Measurements from ENCODE around the gene ACOT13.
"Not testable (repeated sequence)": the region's sequence is repeated elsewhere in the genome, so short reads cannot be mapped to it uniquely, and the experiment has no call there.

The ACOT13 gene

DNA sequence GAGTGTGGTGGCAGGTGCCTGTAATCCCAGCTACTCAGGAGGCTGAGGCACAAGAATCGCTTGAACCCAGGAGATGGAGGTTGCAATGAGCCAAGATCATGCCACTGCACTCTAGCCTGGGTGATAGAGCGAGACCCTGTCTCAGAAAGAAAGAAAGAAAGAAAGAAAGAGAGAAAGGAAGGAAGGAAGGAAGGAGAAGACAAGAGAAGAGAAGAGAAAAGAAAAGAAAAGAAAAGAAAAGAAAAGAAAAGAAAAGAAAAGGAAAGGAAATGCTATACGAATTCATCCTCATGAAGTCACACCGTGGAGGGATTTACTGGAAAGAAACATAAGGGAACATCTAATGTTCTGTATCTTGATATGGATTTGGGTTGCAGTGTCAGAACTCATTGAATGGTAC, 67.8 kb downstream of the ACOT13 start:
- not testable (repeated sequence) for DNase-seq

DNA sequence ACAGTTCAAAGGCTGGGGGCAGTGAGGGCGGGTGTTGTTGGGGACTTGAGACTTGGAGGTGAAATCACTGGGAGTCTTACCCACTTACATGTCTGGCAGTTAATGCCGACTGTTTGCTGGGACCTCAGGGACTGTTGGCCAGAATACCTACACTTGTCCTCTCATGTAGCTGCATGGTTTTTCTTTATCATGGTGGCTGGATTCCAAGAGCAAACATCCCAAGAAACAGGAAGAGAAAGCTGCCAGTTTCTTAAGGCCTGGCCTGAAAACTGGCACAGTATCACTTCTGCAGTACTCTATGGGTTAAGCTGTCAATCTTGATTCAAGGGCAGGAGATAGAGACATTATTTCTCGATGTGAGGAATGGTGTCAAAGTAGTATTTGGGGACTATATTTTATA, 71.9 kb downstream of the ACOT13 start:
- no peak for DNase-seq

DNA sequence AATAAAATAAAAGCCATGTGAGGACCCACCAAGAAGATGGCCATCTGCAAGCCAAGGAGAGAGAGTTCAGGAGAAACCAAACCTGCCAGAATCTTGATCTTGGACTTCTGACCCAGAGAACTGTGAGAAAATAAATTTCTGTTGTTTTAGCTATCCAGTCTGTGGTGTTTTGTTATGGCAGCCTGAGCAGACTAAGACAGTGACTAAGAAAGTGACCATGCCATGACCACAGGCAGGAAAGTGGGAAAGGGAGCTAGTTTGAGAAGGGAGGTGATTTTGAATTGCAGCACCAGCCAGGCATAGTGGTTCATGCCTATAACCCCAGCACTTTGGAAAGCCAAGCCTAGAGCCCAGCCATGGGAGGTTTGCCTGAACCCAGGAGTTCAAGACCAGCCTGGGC, 74.0 kb downstream of the ACOT13 start:
- no peak for DNase-seq

DNA sequence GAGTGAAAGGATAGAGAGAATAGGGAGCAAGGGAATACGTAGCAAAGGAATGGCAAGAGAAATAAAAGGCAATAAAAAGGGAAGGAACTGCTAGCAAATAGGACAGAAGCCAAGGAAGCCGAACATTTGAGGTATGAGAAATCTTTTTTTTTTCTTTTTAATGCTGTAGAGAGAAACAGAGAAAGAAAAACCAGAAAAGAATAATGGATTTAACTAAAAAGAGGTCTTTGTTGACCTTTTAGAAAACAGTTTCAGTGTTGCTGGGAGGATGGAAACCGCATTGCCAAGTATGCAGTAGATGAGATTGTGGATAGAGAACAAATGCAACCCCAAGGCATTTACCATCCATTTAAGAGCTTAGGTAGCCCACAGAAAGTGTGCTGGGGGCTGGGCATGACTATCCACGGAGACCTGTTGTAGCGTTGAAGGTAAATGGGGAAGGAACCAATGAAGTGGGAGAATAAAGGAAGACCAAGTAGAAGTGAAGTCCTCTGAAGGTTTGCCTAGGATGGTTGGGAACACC, 75.4 kb downstream of the ACOT13 start:
- DNase-seq, result no peak

DNA sequence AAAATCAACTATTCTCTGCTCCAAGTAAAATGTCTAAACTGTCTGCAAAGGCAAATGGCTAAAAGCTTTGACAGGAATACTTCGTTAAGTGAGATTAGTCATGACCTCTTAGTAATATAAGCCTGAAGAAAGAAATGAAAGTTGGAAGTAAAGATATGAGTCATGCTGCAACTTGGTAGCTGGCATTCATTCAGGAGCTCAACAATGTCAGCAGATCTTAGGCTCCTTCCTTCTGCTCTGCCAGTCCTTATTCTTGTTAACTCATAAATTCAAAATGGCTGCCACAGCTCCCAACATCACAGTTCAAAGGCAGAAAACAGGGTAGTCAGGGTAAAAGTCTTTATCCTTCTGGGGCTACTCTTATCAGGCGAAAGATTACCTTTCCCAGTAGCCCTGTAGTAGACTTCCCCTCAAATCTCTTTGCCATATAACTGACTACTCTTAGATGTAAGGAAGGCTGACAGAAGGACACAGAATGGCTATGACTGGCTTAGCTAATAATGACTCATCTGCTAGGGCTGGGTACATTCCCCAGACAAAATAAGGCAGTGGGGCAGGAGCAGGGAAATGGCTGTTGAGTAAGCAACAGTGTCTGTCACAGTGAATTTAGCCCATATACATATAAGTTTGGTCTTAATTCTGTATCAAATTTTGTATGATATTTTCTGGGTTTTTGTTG, 76.5 kb downstream of the ACOT13 start:
- no peak for DNase-seq

DNA sequence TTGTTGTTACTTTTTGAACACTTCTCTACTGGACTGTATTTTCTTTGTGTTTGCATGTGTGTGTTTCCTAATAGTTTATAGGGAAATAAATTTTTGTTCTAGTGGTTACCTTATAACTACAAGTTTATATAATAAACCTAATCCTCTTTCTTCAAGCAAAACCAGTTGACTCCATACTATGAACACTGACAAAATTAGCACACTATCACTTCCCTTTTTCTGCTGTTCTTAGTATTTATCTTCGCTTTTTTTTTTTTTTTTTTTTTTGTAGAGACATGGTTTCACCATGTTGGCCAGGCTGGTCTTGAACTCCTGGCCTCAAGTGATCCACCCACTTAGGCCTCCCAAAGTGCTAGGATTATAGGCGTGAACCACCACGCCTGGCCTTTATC, 77.1 kb downstream of the ACOT13 start:
- no peak for DNase-seq

DNA sequence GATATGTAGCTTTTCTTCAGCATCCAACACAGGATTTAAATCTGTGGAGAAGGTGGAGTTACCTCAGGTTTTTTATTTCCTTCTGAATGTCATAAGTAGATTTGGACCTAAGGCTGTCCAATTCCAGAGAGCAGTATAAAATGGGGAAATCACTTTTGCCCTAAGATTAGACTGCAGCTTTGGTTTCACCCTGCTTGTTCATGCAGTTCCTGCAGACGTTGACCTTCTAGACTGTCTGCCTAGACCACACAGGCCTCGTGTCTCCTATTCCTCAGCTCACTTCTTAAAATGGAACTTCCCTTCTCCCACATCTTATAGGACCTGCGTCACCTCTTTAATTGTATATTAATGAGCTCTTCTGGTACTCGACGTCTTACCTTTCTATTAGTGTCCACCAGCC, 78.0 kb downstream of the ACOT13 start:
- no peak for DNase-seq

DNA sequence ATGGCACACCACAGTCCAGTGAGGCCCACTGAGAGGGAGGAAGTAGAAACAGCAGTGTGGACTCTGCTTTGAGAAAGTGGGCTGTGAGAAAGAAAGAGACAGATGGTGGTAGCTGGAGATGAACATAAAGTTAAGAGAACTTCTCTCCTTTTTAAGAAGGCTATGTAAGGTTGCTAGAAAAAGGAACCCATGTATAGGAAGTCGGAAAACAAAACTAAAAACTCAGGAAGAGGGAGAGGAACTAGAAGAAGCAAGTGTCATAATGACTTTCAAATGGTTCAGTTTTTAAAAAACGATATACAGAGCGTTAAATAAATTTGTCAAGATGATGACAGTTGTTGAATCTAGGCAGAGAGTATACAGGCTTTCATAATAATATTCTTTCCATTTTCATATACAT, 82.4 kb downstream of the ACOT13 start:
- DNase-seq, result no peak

DNA sequence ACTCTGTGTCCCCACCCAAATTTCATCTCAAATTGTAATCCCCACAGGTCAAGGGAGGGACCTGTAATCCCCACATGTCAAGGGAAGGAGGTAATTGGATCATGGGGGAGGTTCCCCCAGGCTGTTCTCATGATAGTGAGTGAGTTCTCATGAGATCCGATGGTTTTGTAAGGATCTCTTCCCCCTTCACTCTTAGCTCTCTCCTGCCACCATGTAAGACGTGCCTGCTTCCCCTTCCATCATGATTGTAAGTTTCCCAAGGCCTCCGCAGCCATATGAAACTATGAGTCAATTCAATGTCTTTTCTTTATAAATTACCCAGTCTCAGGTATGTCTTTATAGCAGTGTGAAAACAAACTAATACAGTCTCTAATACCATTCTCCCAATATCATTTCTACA, 84.0 kb downstream of the ACOT13 start:
- not testable (repeated sequence) for DNase-seq

DNA sequence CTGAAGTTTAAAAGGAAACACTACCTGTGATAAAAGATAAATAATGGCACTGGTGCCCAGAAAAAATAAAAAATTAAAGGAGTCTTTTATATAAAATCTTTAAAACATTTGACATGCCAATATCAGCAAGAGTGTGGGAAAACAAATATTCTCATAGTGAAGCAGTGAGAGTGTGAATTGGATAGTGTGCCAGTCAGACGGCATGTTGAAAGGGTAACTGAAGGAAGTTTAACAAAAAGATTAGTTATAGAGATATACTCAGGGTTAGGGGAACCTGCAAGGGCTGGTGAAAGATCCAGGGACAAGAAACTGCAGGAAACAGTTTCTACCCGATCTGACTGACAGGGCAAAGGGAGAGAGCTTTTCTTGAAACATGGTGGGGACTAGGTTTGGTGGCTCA, 85.6 kb downstream of the ACOT13 start:
- DNase-seq, result no peak

DNA sequence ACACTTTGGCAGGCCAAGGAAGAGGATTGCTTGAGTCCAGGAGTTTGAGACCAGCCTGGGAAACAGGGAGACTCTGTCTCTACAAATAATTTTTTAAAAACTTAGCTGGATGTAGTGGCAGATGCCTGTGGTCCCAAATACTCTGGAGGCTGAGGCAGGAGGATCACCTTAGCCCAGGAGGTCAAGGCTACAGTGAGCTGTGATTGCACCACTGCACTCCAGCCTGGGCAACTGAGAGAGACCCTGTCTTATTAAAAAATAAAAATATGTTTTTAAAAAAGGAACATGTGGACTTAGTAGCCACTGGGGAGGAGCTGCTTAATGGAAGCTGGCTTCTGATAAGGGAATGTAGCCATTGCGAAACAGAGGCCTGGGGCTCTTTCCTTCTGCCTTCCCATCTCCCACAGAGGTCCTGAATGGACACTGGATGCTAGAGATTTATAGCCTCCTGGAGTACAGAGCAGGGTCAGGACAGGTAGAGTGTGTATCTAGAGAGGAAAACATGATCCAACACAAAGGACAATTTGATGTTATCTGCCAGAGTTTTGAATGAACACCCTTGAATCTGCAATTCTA, 86.1 kb downstream of the ACOT13 start:
- no peak for DNase-seq

DNA sequence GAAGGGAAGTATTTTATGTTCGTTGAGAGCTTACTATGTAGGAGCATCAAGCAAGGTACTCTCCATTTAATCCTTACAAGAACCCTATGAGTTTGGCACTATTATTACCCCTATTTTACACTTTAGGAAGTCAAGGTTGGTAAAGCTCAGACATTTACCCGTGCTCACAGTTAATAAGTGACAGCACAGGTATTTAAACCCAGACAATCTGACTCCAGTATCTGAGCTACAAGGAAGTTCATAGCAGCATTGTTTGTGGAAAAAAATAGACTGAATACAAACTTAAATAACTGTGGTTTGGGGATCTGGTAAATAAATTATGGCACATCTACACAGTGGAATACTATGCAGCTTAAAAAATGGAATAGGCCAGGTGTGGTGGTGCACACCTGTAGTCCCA, 86.7 kb downstream of the ACOT13 start:
- no peak for DNase-seq

DNA sequence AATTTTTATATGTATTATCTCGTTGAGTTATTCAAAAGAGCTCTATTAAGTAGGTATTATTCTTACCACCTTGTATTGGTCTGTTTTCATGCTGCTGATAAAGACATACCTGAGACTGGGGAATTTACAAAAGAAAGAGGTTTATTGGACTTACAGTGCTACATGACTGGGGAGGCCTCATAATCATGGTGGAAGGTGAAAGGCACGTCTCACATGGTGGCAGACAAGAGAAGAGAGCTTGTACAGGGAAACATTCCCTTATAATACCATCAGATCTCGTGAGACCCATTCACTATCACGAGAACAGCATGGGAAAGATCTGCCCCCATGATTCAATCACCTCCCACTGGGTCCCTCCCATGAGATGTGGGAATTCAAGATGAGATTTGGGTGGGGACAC, 87.5 kb downstream of the ACOT13 start:
- DNase-seq, result not testable (repeated sequence)

Data from central memory CD4-positive, alpha-beta T cell (primary cell).